HG03108 (cell line): ENCODE measurements around the gene HHAT.

Experiments
- ATAC-seq: cut with Tn5 transposase; IDR thresholded peaks from one replicate; pipeline ENCODE4 v1.9.1; 2021; ENCODE audit warnings: moderate library complexity; ENCODE audit not compliant: unreplicated experiment

Gene HHAT

DNA sequence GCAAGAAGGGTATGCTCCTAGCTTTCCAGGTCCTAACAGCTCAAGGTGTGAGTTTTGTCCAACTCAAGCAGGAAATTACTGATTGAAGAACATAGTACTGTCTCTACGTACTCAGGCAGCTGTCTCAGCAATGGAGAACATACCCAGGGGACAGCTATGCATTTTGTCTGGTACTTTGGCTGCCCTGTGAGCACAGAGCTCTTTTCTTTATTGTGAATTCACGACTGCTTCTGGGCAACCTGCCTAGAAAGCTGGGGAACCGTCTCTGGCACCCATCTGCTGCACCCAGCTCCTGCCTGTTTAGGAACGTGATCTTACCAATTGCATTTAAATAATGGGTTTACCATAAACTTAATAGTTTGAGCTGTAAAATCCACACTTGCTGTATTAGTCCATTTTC lies 258.1 kb downstream of the HHAT start:
- ATAC-seq = no peak

DNA sequence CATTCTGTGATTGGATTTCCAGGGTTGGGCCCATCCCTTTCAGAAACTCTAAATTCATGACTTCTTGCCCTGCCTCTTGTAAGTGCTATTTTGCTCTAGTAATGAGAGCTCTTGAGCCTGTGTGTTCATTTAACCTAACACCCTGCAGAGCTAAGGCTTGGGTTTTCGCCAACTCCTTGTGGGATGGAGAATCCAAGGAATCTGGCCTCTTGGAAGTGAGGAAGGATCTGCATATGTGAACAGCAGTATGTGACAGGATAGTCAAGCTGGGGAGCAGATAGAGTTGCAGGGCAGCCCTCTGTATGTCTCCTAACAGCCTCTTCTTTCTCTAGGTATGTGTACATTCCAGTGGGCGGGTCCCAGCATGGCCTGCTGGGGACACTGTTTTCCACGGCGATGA lies 258.9 kb downstream of the HHAT start:
- no peak for ATAC-seq

DNA sequence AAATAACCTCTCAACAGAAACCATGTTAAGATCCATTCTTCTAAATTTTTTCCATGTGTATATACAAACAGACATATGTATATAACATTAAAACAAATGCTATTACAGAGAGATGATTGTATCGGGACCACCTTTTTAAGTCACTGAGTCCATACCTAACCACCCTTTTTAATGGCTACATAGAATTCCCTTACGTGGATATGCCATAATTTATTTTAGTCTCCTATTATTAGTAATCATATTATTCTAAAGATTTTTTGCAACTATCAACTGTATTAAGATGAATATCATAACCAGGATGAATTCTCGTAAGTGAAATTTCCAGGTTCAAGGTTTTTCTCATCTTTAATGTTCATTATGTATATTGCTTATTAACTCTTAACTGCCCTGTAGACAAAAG lies 259.7 kb downstream of the HHAT start:
- no peak for ATAC-seq

DNA sequence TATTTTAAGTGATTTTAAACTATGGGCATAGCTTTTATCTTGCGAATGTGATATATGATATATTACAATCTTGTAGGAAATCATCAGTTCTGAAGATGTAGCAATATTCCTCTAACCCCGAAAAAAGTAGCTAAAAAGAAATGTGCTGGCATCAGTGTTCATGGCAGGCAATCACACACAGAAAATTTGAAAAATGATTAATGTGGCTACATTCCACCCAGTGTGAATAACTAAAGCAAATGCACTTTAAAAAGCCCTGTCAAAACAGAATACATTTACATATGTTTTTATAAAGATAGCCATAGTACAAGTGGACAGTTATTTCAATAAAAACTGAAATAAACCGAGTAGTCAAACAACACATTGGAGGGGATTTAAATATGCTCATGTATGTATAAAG lies 260.2 kb downstream of the HHAT start:
- no peak for ATAC-seq

DNA sequence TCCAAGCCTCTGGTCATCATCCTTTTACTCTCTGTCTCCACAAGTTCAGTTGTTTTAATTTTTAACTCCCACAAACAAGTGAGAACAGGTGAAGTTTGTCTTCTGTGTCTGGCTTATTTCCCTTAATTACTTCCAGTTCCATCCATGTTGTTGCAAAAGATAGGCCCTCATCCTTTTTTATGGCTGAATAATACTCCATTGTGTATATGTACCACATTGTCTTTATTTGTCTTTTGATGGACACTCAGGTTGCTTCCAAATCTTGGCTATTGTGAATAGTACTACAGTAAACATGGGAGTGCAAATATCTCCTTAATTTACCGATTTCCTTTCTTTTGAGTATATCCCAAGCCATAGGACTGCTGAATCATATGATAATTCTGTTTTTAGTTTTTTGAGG lies 262.5 kb downstream of the HHAT start:
- ATAC-seq = no peak

DNA sequence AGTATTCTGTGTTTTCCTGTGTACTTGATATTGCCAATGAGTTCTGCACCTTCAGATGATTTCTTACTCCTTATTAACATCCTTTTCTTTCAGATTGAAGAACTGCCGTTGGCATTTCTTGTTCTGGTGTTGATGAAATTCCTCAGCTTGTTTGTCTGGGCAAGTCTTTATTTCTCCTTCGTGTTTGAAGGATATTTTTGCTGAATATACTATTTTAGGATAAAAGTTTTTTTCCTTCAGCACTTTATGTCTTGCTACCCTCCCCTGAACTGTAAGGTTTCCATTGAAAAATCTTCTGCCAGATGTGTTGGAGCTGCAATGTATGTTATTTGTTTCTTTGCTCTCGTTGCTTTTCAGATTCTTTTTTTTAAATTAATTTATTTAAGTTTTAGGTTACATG lies 265.9 kb downstream of the HHAT start:
- ATAC-seq = no peak

DNA sequence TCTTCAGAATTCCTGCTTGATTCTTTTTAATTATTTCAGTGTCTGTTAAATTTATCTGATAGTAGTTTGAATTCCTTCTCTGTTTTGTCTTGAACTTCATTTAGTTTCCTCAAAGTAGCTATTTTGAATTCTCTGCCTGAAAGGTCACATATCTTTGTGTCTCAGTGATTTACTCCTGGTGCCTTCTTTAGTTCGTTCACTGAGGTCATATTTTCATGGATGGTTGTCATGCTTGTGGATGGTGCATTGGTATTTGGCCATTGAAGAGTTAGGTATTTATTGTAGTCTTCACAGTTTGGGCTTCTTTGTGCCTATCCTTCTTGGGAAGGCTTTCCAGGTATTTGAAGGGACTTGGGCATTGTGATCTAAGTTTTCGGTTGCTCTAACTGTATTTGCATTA lies 267.9 kb downstream of the HHAT start:
- ATAC-seq = no peak

DNA sequence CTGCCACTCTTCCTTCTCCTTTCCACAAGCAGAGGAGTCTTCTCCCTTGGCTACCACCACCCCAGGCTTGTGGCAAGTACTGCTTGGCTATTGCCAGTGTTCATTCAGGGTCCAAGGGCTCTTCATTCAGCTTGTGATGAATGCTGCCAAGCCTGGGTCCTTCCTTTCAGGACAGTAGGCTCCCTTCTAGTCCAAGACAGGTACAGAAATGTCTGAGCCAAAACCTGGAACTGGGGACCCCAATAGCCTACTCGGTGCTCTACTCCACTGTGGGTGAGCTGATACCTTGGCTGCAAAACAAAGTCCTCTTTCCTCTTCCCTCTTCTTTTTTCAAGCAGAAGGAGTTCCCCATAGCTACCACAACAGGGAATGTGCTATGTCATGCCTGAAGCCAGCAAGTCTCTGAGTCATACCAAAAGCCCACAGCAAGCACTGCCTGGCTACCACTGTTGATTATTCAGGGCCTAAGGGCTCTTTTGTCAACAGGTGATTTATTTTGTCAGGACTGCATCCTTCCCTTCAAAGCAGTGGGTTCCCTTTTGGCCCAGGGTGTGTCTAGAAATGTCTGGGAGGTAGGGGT lies 268.9 kb downstream of the HHAT start:
- ATAC-seq = peak; percentile 77

DNA sequence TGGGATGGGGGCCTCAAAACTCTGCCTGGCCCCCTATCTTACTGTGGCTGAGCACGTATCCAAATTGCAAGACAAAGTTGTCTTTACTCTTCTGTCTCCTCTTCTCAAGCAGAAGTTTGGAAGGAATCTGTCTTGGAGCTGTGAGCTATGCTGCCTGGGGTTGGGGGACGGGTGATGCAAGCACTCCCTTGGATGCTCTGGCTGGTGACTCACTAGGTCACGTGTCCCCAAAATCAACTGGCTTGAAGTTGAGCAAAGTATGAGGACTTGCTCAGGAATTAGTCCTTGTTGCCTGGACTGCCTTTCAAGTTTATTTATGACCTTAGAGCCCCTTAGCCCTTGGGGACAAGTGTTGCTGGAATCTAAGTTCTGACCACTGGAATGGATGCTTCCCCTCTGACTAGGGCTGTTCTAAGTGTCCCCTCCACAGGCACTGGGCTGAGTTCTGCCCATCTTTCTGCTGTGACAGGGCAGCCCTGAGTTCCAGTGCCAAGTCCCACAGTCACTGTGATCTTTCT lies 269.5 kb downstream of the HHAT start:
- ATAC-seq = no peak

DNA sequence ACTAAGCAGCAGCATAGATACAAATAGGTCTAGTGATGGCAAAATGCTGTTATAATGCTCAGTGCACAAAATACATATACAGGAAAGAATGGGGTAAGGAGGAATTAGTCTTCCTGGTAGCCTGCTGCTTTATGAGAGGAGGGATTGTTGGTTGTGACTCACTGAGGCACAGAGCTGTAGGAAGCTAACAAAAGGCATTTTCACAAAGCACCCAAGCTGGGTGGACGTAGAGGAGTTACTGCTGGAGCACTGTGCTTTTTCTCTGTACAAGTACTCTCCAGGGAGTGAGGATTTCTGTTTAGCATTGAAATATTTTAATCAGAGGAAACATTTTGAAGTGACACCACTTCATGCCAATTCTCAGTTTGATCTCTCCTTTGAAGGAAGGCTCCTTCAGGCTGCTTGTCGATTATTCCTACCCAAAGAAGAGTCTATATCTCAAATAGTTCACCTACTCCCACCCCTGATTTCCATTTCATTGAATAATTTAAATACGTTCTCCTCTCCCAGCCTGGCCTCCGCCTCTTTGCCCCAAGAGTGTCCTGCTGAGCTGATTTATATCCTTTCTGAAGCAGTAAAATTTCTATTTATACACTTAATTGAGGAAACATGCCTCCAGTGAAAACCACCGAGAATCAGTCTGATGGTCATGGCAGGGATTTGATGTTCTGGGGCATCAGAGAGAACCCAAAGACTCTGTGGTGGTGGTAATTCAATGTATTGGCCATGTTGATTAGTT lies 271.9 kb downstream of the HHAT start:
- ATAC-seq = no peak

DNA sequence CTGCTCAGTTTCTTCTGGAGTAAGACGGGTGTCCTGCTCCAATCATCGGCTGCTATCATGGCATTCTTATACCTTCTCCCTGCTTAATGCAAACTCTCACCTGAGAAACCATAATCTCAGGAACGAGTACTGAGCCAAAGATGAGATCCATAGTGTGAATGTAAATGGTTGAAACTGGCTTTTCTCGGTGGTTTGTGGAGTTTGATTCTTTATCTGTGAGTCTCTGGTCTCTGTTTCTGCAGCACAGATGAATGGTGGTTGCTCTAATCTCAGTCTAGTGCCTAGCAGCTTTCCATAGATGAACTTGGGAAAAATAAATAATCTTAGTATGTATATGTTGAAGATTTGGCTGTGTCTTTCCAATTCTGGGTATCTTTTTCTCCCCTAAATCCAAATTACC lies 274.4 kb downstream of the HHAT start:
- ATAC-seq = no peak

DNA sequence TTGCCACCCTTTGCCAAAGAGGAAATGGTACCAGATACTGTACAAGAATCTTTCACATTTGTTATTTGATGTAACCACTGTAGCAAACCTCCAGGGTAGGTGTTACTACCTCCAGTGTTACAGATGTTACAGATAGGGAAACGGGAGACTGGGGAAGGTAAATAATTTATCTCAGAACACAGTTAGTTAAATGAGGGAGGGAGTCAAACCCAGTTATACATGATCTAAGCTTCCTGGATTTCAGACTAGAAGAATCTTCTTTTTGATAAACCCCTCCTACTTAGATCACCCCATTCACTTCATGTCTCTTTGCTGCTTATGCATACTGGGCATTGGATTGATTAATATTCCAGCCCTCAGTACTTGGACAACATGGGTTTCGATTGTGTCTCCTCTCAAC lies 276.4 kb downstream of the HHAT start:
- ATAC-seq = no peak

DNA sequence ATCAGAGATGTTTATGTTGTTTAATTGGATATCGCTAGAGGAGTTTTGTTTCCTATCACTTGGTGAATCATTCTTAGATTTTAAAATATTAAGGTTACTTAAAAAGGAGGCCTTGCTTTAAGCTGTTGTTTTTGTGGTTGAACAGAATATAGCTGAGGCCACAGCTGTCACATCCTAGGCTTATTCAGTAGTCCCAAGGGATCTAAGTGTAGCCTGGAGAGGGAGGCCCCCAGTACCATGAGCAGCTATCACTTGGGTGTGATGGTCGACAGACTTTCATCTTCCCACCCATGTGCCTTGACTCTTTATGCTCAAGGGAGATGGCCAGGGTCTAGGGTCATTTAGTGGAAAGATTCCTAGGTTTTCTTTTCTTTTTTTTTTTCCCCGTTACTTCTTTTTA lies 278.7 kb downstream of the HHAT start:
- no peak for ATAC-seq

DNA sequence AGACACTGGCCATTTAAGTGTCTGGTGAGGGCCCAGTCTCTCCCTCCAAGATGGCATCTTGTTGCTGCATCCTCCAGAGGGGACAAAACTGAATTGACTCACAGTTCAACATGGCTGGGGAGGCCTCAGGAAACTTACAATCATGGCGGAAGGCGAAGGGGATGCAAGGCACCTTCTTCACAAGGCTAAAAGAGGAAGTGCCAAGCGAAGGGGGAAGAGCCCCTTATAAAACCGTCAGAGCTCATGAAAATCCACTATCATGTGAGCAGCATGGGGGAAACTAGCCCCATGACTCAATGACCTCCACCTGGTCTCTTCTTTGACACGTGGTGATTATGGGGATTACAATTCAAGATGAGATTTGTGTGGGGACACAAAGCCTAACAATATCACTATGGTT lies 280.1 kb downstream of the HHAT start:
- ATAC-seq = no peak

DNA sequence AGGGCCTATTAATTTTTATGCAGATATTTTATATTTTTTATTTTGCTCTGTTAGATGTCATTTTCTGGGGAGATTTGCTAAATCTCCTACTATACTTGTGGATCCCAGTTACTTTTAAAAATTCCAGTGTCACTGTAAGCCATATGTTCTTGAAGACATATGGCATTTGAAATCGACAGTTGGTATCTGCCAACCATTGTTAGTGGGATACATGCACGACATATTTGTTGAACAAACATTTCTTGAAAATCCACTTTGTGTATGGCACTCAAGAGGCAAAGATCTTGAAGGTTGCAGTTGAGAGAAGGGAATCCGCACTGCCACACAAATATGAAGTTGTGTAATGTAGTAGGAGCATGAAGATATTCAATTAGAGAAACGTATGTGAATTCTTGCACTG lies 287.7 kb downstream of the HHAT start:
- ATAC-seq = no peak

DNA sequence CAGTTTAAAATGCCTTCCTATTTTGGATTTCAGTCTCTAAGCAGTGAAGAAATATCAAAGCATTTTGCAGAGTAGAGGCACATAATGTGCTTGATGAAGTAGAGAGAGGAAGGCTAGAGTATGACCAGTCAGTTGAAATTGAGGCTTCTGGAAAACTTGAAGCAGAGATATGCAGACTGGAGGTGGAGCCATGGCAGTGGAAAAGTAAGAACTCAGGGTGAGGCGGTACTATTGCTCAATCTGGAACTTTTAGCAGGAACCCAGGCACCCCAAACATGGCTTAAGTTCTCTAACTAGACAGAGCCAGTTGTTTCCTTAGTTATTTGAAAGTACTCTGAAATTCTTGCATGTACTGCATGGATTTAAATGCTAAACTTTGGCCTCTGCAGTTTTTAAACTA lies 288.6 kb downstream of the HHAT start:
- no peak for ATAC-seq

DNA sequence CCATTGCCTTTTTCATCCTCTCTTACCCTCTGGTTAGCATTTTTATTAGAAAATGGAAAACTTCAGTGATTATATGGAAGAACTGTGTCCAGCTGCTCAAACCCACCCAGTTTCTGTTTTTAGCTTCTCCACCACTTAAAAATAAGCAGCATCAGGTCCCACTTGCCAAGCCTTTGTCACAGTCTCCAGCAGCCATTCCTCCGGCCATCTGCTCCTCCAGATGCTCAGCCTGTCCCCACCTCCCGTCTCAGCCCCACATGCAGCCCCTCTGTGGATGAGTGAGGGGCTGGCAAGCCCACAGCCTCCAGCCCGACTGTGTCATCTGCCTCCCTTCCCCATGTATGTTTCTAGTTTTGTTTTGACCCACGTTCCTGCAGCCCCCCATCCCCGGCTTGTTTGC lies 289.7 kb downstream of the HHAT start:
- no peak for ATAC-seq

DNA sequence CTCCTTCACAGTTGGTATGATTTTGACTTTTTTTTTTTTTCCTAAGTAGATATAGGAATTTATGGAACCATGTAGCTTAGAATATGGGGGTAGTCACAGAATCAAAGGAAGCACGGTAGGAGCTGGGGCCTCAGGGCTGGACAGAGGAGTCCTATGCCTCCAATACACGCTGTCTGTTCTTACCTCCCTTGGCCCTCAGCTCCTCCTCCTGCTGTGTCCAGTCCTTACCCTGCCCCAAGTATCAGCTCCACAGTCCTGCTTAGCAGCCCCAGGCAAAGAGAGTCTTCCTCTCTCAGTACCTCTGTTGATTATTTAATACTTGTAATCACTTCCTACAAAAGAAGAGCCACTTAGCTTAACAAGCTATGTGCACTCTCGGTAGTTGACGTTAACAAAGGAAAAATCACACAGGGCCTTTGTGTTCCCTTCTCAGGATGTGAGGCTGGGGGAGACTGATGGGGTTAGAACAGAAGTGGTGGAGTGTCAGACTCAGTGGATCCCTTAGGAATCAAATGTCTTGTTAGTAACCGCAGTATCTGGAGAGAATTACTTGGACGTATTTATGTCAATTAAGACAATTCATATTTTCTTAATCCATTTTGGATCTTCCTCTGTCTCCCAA lies 292.3 kb downstream of the HHAT start:
- no peak for ATAC-seq

DNA sequence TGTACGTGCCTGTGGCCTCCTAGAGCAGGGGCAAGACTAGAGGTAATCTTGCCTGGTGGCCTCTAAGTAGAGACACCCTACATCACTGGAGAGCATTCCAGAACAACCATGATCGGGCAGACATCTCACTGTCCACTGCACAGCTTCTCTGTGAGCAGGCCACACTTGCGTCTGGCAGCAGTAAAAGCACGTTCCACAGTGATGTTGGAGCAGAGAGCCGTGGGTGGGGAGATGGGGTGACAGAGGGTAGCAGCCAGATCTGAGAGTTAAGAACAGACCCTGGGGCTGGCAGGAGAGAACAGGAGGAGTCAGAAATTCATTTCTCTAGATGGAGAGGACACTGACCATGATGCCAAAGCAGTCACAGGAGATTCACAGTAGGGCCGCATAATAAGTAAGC lies 293.0 kb downstream of the HHAT start:
- ATAC-seq = no peak

DNA sequence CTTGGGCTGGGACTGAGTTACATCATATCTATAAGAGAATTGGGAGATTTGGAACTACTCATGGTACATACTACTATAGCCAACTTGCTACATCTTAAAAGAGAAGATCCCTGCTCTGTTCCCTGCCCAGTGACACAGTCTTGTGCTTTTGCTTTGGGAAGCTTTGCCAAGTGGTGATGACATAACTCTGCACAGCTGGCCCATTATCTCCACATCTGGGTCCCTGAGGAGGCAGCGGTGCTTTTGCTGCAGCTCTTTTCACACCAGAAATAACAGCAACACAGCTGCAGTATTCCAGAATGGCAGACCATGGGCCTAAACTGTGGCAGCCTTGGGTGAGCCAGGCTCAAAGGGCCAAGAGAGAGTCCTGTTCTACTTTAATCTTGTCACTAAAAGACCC lies 296.0 kb downstream of the HHAT start:
- no peak for ATAC-seq

DNA sequence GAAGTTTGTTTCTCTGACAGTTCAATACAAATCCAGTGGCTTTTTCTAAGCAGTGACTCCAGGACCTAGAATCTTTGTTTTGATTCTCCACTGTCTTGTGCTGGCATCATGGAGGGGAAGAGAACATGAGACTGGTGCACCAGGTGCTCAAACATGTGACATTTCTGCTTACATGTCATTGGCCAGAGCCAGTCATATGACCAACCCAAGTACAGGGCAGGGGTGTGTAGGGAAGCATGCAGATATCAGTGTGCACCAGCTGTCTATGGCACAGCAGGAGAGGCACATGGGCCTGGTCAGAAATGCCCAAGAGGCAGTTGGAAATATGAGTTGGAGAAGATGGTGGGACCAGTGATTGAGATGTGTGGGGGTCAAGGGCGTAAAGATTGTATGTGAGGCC lies 297.0 kb downstream of the HHAT start:
- ATAC-seq = no peak

DNA sequence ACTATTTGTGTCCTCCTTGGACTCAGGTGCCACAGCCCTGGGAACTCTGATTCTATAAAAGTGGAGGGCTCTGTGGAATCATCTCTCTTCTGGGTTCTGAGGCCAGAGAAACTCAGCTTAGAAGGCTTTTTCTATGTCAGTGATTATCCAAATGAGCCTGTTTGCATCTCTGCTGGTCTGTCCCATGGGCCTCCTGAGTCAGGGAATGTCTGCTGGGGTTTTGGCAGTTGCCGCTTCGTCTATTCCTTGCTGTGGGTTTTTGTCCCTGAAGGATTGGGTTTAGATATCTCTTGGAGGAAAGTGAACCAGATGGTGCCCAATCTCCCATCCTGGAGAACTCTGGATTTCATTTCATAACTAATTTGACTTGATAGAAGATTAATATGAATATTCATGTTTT lies 297.6 kb downstream of the HHAT start:
- ATAC-seq = no peak
